ENCODE measurements around the gene FAM83G. TPM values are rescaled to one million over a fixed set of nuclear protein-coding genes. Genes with fewer than 3 reads are reported as not detected.

Gene FAM83G
- total and polyA plus RNA-seq, 9 donors: 0.93 to 5.1 (median 2.3) TPM

DNA sequence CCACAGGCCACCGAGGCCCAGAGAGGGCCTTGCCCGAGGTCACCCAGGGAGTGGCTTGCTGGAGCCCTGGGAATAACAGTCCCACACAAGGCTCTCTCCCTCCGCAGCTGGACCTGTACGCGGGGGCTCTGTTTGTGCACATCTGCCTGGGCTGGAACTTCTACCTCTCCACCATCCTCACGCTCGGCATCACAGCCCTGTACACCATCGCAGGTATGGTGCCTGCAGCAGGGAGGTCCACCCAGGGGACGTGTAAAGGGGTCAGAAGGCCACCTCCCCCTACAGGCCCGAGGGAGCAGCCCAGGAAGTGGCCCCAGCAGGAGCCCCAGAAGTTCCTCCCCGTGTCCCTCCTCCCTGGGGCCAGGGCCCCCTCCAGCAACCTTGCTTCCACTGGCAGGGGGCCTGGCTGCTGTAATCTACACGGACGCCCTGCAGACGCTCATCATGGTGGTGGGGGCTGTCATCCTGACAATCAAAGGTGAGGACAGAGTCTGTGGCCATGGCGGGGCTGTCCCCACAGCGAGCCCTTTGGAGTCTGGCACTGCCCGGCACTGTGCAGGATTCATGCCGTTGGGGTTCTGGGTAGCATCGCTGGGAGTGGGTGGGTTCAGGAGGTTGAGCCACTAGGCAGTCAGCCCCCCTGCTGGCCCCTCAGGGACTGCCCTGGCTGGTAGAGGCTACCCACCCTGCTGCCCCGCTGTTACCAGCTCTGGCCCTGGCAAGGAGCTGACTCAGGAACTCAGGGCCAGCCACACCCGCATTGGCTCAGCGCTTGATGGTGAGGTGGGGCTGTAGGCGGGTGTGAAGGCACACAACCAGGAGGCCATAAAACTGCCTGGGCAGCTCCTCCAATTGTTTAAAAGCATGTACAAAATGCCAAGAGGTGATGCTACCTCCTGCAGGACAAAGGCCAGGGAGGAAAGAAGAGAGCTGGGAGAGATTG lies 35.3 kb downstream of the FAM83G start:
- Histone ChIP-seq H3K4me3 (no peak overlapping the region), H3K36me3 (no peaks in the 10 kb centered on the region), H3K27ac (no peak overlapping the region), H3K9me3 (no peaks in the 10 kb centered on the region), H3K27me3 (no peaks in the 10 kb centered on the region), H3K4me1 (ENCODE audit: insufficient read depth) (no peaks in the 10 kb centered on the region)
- WGBS, 3 donors: 74 to 81% (median 75%) methylated on average over 22 to 23 of the region's 23 CpGs
- DNase-seq: no peak
- TF ChIP-seq EP300 (IDR thresholded peaks at IDR 0.05) (no peak), POLR2A (IDR thresholded peaks at IDR 0.05) (no peak)
- TF ChIP-seq, protein P1, sequence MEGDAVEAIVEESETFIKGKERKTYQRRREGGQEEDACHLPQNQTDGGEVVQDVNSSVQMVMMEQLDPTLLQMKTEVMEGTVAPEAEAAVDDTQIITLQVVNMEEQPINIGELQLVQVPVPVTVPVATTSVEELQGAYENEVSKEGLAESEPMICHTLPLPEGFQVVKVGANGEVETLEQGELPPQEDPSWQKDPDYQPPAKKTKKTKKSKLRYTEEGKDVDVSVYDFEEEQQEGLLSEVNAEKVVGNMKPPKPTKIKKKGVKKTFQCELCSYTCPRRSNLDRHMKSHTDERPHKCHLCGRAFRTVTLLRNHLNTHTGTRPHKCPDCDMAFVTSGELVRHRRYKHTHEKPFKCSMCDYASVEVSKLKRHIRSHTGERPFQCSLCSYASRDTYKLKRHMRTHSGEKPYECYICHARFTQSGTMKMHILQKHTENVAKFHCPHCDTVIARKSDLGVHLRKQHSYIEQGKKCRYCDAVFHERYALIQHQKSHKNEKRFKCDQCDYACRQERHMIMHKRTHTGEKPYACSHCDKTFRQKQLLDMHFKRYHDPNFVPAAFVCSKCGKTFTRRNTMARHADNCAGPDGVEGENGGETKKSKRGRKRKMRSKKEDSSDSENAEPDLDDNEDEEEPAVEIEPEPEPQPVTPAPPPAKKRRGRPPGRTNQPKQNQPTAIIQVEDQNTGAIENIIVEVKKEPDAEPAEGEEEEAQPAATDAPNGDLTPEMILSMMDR (IDR thresholded peaks at IDR 0.05): no peak
- intact Hi-C loops (cut with DNase I): no loop called here

DNA sequence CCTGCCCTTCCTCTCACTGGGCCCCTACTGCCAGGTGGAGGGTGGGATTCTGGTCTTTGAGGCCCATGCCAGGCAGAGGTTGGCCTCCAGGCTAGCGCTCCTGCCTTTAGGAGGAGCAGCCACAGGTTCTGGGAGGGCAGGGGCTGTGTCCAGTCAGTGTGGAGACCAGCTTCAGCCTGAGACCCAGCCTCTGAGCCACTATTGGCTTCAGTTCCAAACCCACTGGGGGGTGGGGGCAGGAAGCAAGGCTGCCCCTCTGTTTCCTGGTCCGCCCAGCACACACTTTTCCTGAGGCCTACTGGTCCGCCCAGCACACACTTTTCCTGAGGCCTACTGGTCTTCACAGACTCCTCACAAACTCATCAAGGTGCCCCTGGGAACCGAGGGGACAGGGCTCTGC lies 36.2 kb downstream of the FAM83G start:
- intact Hi-C loops (cut with DNase I): no loop called here
- Histone ChIP-seq H3K27me3 (no peaks in the 10 kb centered on the region), H3K4me3 (no peak overlapping the region), H3K4me1 (ENCODE audit: insufficient read depth) (no peaks in the 10 kb centered on the region), H3K9me3 (no peaks in the 10 kb centered on the region), H3K36me3 (no peaks in the 10 kb centered on the region), H3K27ac (no peak overlapping the region)
- DNase-seq: no peak
- no peak for TF ChIP-seq EP300 (IDR thresholded peaks at IDR 0.05)
- TF ChIP-seq POLR2A (IDR thresholded peaks at IDR 0.05): no peak
- TF ChIP-seq, protein P1 (IDR thresholded peaks at IDR 0.05): no peak
- 90 to 96% (median 91%) methylated on average over 4 of the region's 4 CpGs for WGBS, 3 donors

DNA sequence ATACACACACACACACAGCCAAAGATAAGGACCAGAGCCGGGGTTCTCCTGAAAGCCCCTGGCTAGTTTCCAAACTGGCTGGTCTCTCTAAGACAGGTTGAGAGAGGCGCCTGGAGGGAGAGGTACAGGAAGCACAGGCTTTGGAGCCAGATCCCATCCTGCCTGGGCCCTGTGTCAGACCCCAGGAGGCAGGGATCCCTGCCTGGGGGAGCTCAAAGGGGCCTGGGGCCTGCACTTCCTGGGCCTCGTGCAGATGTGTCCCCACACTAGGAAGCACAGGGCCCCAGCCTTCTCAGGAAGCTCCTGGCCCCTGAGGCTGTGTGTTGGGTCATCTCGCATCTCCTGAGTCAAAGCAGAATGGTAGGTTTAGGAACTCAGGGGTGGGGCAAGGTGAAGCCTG lies 36.6 kb downstream of the FAM83G start:
- Histone ChIP-seq H3K4me3 (no peak overlapping the region), H3K36me3 (no peaks in the 10 kb centered on the region), H3K9me3 (no peaks in the 10 kb centered on the region), H3K27me3 (no peaks in the 10 kb centered on the region), H3K27ac (no peak overlapping the region), H3K4me1 (ENCODE audit: insufficient read depth) (no peaks in the 10 kb centered on the region)
- DNase-seq: no peak
- TF ChIP-seq POLR2A (IDR thresholded peaks at IDR 0.05) (no peak), EP300 (IDR thresholded peaks at IDR 0.05) (no peak)
- TF ChIP-seq, protein P1 (IDR thresholded peaks at IDR 0.05): no peak
- 56 to 72% (median 66%) methylated on average over 4 of the region's 4 CpGs for WGBS, 3 donors
- intact Hi-C loops (cut with DNase I): no loop called here

DNA sequence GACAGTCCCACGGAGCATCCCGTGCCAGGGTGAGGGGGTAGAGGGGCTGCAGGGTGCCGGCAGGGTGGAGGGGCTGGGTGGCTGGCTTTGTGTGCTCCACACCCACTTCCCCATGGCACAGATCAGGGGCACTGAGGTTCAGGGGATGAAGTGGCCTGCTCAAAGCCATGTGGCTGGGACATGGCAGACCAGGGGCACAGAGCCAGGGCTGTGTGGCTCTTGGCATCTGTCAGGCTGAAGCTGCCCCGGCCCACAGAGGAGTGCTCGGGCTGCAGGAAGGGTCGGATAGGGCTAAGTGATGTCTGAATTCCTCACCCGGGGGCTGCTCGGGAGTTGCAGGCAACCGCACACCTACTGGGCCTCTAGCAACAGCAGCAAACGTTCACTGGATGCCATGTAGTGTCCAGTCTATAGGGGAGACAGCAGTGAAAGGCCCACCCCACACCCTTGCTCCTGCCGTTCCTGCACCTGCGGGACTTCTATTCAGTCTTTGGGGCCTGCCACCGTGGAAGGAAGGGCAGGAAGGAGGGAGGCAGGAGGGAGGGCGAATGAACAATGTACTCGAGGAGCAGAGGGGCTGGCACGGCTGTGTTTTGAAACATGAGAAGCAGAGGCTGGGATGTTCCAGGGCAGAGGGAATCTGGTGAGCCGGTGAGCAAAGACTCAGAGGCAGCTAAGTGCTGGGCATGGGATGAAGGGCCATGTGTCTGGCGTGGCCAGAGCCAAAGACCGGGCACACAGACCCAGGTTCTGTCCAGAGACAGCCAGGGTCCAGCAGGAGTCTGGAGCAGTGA lies 37.5 kb downstream of the FAM83G start:
- no peaks in the 10 kb centered on the region for H3K36me3 ChIP-seq
- WGBS, 3 donors: 45 to 52% (median 52%) methylated on average over 19 of the region's 19 CpGs
- no peak overlapping the region for H3K4me3 ChIP-seq
- no peaks in the 10 kb centered on the region for H3K9me3 ChIP-seq
- intact Hi-C loops (cut with DNase I): no loop called here
- no peak overlapping the region for H3K27ac ChIP-seq
- no peaks in the 10 kb centered on the region for H3K27me3 ChIP-seq
- TF ChIP-seq, protein P1 (IDR thresholded peaks at IDR 0.05): no peak
- TF ChIP-seq EP300 (IDR thresholded peaks at IDR 0.05) (no peak), POLR2A (IDR thresholded peaks at IDR 0.05) (no peak)
- H3K4me1 ChIP-seq (ENCODE audit: insufficient read depth): no peaks in the 10 kb centered on the region
- DNase-seq: no peak

Measured in ovary (tissue), 9 donors.